Right cardiac atrium (tissue), 5 donors: Measurements from ENCODE around the gene DEDD. TPM values are rescaled to one million over a fixed set of nuclear protein-coding genes. Genes with fewer than 3 reads are reported as not detected.

Experiments used
- ATAC-seq, 2 donors: fragments of 200-7000 bp; cut with Tn5 transposase; one replicate each; pipeline versions ENCODE4 v1.8.0 to v1.9.1; 2020; ENCODE audit warnings: moderate library complexity in 2 of 2, mild to moderate bottlenecking in 1 of 2
- DNase-seq, 3 donors: peaks; one replicate each; pipeline ENCODE4 v3.0.0-alpha.2; 2020
- H3K27ac ChIP-seq: one replicate; pipeline ENCODE4 v1.5.1; 2013; ENCODE audit warnings: mild to moderate bottlenecking, low read length, control low read depth, moderate library complexity
- H3K27me3 ChIP-seq: one replicate; pipeline ENCODE4 v1.6.1; 2013; ENCODE audit not compliant: control insufficient read depth, insufficient read depth
- H3K4me1 ChIP-seq: one replicate; pipeline ENCODE4 v1.6.1; 2013; ENCODE audit warnings: low read length; ENCODE audit not compliant: control insufficient read depth, insufficient read depth
- H3K4me3 ChIP-seq: one replicate; pipeline ENCODE4 v1.5.1; 2013; ENCODE audit warnings: low read length, control low read depth
- H3K9me3 ChIP-seq: one replicate; pipeline ENCODE4 v1.6.1; 2013; ENCODE audit warnings: low read length; ENCODE audit not compliant: control insufficient read depth
- WGBS: extraction: QIAGEN DNeasy Blood & Tissue Kit; methylation state at CpG from one replicate; pipeline ENCODE4 v1.1.7; 2013; 5-methylcytosine and 5-hydroxymethylcytosine counted together
- intact Hi-C, 4 donors: fragments of 100-400 bp; cut with DNase I; formaldehyde crosslinking; loops; one replicate each; pipeline versions ENCODE4 v1.11.0 to v1.14.0; 2022 to 2023
- polyA plus RNA-seq: library from polyadenylated mRNA; stranded (reverse); fragments of 200-250 nt; gene quantifications from one replicate; pipeline ENCODE4 v1.2.3, GENCODE V29; 2013
- total RNA-seq, 4 donors: library from RNA; stranded (reverse); fragmentation: NEBNext Ultra II Directional; extraction: Animal tissue kit (Norgen Biotek cat#: 25700); gene quantifications; one replicate each; pipeline ENCODE4 v1.2.1, GENCODE V29; 2021
- donor health status: healthy with polysubstance abuse.
- donor health status: DM: no; HTN: yes; CAD: no.
- donor health status: DM: no; HTN: no; CAD: no.
- donor health status: DM: no; HTN: yes; CAD: no; lungs with severe emphysema.
- donor health status: DM: yes; HTN: yes; CAD: no.

Gene DEDD
- total and polyA plus RNA-seq, 5 donors: 15.5 to 30.6 (median 28.4) TPM

DNA sequence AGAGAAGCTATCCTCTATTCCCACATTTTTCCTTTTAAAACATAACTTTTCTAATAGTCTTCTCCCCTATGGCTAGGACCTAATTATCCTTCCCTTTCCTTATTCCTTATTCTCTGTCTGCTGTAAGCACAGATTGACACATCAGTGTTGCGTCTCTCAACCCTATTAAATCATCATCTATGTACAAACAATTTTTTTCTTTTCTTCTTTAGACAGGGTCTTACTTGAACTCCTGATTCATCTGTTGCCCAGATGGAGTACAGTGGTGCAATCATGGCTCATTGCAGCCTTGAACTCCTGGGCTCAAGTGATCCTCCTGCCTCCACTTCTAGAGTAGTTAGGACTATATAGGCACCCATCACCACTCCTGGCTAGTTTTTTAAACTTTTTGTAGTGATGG is 26.0 kb downstream of the DEDD start:
- 94% methylated on average over 1 of the region's 1 CpG for whole genome bisulfite sequencing
- Histone ChIP-seq H3K4me3 (no peak overlapping the region), H3K4me1 (no peaks in the 10 kb centered on the region), H3K27ac (no peak overlapping the region), H3K27me3 (no peaks in the 10 kb centered on the region), H3K9me3 (no peaks in the 10 kb centered on the region)
- intact Hi-C loops: no loop called here
- DNase-seq (no peak), ATAC-seq (no peak)

DNA sequence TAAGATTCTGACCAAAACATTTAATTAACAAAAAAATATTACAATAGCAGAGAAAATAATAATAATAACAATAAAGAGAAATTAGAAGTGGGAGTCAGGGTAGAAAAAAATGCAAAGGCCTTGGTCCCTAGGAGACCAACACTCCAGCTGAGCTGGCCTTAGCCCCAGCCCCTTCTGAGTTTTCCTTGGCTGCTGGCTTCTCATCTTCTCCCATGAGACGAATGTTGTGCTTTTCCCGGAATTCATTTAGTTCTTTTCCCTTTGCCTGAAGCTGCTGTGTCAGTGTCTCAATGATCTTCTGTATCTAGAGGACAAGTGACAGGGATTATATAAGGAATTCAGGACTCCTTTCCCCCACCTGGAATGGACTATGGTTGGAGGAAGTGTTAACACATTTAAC is 31.9 kb downstream of the DEDD start:
- ATAC-seq (no peak), DNase-seq (peak in 1 of 3 donors; percentile 71)
- intact Hi-C loops: no loop called here
- H3K9me3 ChIP-seq: no peaks in the 10 kb centered on the region
- no peak overlapping the region for H3K4me3 ChIP-seq
- H3K27me3 ChIP-seq: no peaks in the 10 kb centered on the region
- H3K4me1 ChIP-seq: peaks cover 5% of the 10 kb centered on the region
- no peak overlapping the region for H3K27ac ChIP-seq
- WGBS: 34% methylated on average over 2 of the region's 2 CpGs

DNA sequence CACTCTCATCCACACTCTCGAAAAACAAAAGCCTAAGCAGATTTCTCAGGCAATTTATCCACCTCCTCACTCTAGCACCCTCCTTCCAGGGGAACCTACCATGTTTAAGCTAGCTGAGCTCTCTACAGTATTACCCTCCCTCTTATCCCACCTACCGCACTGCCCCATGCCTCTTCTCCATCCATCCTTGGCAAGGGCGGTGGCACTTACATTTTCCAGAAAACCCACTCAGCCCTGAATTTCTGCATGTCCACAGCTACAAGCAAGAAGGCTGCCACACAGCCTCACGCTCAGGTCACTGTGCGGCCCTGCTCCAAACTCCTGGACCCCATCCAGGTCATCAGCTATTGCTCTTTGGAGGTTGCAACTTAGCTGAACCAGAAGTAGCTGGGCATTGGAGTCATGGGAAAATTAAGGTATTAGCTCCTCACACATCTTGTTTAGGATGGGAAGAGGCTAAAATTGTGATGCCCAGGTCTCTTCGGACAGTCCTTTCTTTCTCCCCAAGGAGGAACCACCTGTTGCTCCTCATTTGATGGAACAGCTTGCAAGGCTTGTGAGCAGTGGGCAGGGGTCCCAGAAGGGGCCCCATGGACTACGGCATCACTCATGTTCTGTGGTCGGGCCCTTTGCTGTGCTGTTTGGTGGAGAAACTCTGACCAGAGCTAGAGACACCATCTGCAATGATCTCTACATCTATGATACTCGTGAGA is 33.2 kb downstream of the DEDD start:
- H3K27me3 ChIP-seq: no peaks in the 10 kb centered on the region
- intact Hi-C loops: loop anchor here in 3 of 4 donors (2.0 to 10.0 kb wide), 5 partner anchors 52 to 264 kb away; partner anchors contain the start of gene USF1 (in 1 of the 3)
- H3K9me3 ChIP-seq: no peaks in the 10 kb centered on the region
- peaks cover 5% of the 10 kb centered on the region for H3K4me1 ChIP-seq
- 76% methylated on average over 9 of the region's 9 CpGs for WGBS
- ATAC-seq: peak in 1 of 2 donors; percentile 3
- no peak for DNase-seq
- no peak overlapping the region for H3K4me3 ChIP-seq
- H3K27ac ChIP-seq: no peak overlapping the region

DNA sequence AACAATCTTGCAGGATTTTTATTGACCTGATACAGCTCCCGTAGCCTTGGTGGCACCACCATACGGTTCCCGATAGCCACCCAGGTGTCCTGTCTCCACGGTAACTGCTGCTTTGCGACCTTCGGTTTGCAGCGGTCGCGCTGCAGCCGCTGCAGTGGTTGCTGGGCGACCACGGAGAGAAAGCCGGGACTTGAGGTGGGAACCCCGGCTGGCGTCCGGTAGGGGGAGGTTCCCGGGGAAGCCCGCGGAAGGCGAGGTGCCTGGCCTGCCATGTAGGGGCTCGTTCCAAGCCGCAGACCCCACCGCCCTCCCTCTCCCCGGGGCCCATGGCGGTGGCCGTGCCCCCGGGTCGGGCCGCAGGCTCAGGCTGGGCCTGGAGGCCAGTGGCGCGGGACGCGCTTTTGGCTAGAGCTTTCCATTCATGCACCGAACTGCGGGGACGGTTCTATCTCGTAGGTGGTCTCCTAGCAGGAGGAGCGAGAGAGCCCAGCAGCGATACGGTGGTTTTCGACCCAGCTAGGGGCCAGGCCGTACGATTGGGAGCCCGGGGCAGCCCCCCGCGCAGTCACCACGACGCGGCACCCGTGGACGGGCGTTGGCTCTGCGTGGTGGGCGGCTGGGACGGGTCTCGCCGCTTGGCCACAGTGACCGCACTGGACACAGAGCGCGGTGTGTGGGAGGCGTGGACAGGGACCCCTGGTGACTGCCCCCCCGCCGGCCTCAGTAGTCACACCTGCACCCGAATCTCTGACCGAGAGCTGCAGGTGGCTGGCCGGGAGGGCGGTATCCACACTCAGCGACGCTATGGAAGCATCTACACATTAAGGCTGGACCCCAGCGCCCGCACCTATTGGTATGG is 34.0 kb downstream of the DEDD start, which contains the start of gene KLHDC9:
KLHDC9 (plus strand) TSS at position 152 of the 859 bp plus-strand sequence; CDS start at position 327, 175 bp downstream.
- peak; percentile 78 to 81 for ATAC-seq
- Histone ChIP-seq H3K27ac (no peak within 1 kb of the TSS), H3K27me3 (no peaks in the 10 kb centered on the region), H3K9me3 (no peaks in the 10 kb centered on the region), H3K4me1 (peaks cover 5% of the 10 kb centered on the region), H3K4me3 (peak within 1 kb of the TSS; percentile 38)
- 13% methylated on average over 71 of the region's 71 CpGs for WGBS
- intact Hi-C loops: loop anchor here in 3 of 4 donors (2.0 to 10.0 kb wide), 5 partner anchors 51 to 264 kb away; partner anchors contain the start of gene USF1 (in 1 of the 3)
- DNase-seq: peak; percentile 73 to 89 (median 88)

DNA sequence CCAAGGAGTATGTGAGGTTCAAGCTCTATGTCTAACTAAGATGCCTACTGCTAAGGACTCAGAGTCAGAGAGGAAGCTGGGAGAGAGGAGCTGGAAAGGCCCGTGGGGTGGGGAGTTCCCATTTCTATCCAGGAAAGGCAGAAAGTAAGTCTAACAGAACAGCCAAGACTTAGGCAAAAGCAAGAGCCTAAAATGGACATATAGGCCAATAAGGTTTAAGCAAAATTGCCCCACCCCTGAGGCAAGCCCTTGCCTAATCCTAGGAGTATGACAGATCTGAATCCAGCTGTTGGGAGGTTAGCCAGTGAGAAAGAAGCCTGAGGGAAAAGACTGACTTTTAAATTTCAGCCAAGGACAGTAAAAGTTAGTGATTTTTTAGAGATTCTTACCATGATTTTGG is 35.9 kb downstream of the DEDD start:
- no peak overlapping the region for H3K4me3 ChIP-seq
- H3K4me1 ChIP-seq: peaks cover 5% of the 10 kb centered on the region
- intact Hi-C loops: loop anchor here in 3 of 4 donors (5.0 to 10.0 kb wide), 4 partner anchors 49 to 262 kb away; partner anchors contain the start of gene USF1 (in 1 of the 3)
- WGBS: 33% methylated on average over 1 of the region's 1 CpG
- H3K9me3 ChIP-seq: no peaks in the 10 kb centered on the region
- DNase-seq (peak; percentile 70 to 76 (median 74)), ATAC-seq (peak; percentile 58 to 59)
- H3K27me3 ChIP-seq: no peaks in the 10 kb centered on the region
- no peak overlapping the region for H3K27ac ChIP-seq

DNA sequence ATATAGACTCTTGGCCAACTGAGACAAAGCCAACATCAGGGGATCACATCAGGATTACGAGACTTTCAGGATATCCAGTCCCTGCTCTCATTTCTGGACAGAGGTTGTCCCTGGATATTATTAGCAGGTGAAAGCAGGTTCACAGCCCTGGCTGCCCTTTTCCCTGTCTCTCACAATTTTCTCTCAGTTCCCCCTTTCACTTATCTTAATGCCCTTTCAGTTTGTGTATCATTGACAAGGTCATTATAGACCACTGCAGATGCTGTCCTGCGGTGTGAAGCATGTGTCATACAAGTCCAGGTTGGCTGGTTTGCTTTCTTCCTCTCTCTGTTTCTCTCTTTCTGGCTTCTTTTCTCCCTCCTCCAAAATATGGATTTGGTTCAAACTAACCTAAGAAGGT is 36.5 kb downstream of the DEDD start:
- DNase-seq: no peak
- H3K4me3 ChIP-seq: no peak overlapping the region
- no peaks in the 10 kb centered on the region for H3K27me3 ChIP-seq
- no peak for ATAC-seq
- WGBS: 92% methylated on average over 2 of the region's 2 CpGs
- no peak overlapping the region for H3K27ac ChIP-seq
- intact Hi-C loops: loop anchor here in 3 of 4 donors (5.0 to 10.0 kb wide), 4 partner anchors 49 to 261 kb away; partner anchors contain the start of gene USF1 (in 1 of the 3)
- H3K4me1 ChIP-seq: peaks cover 5% of the 10 kb centered on the region
- no peaks in the 10 kb centered on the region for H3K9me3 ChIP-seq

DNA sequence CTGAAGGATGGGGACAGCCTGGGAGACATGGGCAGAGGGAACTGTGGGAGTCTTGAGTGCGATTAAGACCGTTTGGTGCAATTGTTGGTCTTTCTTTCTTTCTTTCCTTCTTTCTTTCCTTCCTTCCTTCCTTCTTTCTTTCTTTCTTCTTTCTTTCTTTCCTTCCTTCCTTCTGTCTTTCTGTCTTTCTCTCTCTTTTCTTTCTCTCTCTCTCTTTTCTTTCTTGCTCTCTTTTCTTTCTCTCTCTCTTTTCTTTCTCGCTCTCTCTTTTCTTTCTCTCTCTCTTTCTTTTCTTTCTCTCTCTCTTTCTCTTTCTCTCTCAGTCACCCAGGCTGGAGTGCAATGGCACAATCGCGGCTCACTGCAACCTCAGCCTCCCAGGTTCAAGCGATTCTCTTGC is 37.2 kb downstream of the DEDD start:
- no peak for DNase-seq
- 95% methylated on average over 6 of the region's 6 CpGs for WGBS
- intact Hi-C loops: loop anchor here in 3 of 4 donors (5.0 to 10.0 kb wide), 4 partner anchors 48 to 260 kb away; partner anchors contain the start of gene USF1 (in 1 of the 3)
- H3K27me3 ChIP-seq: no peaks in the 10 kb centered on the region
- ATAC-seq: no peak
- no peaks in the 10 kb centered on the region for H3K9me3 ChIP-seq
- H3K4me3 ChIP-seq: no peak overlapping the region
- H3K4me1 ChIP-seq: peaks cover 5% of the 10 kb centered on the region
- H3K27ac ChIP-seq: no peak overlapping the region

DNA sequence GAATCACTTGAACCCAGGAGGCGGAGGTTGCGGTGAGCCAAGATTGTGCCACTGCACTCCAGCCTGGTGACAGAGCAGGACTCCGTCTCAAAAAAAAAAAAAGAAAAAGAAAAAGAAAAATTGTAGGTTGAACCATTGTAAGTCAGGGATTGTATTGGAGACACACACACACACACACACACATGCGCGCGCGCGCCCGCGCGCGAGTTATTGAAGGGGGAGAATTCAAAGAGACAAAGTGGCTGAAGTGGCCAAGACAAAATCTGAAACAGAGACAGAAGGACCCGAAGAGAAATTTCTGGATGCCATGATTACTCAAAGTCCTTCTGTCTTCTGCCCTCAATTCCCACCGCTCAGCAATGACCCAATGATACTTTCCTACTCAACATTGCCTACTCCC is 38.0 kb downstream of the DEDD start:
- no peak overlapping the region for H3K27ac ChIP-seq
- DNase-seq (no peak), ATAC-seq (no peak)
- no peak overlapping the region for H3K4me3 ChIP-seq
- intact Hi-C loops: loop anchor here in 2 of 4 donors (10.0 kb wide), 2 partner anchors 100 to 260 kb away; no protein-coding TSS in a partner anchor
- no peaks in the 10 kb centered on the region for H3K9me3 ChIP-seq
- H3K27me3 ChIP-seq: no peaks in the 10 kb centered on the region
- WGBS: 97% methylated on average over 14 of the region's 14 CpGs
- peaks cover 5% of the 10 kb centered on the region for H3K4me1 ChIP-seq

DNA sequence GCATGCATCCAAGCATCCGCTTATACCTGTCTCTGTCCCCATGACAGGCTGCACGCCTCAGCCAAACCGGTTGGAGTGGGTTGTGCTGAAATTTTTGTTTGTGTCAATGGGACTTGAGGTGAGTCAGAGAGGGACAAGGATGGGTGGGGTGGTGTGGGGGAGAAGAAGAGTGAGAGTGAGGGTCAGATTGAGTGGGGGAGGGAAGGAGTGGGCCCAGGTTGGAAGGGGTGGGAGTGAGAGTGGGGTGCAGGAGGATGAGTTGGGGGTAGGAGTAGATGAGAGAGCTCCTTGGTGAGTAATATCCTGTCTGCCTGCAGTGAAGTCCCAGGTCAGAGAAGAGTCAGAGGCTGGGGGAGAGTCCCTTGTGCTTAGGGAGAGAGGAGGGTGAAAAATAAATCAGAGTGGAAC is 39.8 kb downstream of the DEDD start:
- intact Hi-C loops: loop anchor here in 2 of 4 donors (10.0 kb wide), 2 partner anchors 98 to 258 kb away; no protein-coding TSS in a partner anchor
- no peaks in the 10 kb centered on the region for H3K9me3 ChIP-seq
- H3K4me3 ChIP-seq: no peak overlapping the region
- ATAC-seq (no peak), DNase-seq (no peak)
- 86% methylated on average over 3 of the region's 3 CpGs for WGBS
- no peaks in the 10 kb centered on the region for H3K27me3 ChIP-seq
- no peaks in the 10 kb centered on the region for H3K4me1 ChIP-seq
- no peak overlapping the region for H3K27ac ChIP-seq

DNA sequence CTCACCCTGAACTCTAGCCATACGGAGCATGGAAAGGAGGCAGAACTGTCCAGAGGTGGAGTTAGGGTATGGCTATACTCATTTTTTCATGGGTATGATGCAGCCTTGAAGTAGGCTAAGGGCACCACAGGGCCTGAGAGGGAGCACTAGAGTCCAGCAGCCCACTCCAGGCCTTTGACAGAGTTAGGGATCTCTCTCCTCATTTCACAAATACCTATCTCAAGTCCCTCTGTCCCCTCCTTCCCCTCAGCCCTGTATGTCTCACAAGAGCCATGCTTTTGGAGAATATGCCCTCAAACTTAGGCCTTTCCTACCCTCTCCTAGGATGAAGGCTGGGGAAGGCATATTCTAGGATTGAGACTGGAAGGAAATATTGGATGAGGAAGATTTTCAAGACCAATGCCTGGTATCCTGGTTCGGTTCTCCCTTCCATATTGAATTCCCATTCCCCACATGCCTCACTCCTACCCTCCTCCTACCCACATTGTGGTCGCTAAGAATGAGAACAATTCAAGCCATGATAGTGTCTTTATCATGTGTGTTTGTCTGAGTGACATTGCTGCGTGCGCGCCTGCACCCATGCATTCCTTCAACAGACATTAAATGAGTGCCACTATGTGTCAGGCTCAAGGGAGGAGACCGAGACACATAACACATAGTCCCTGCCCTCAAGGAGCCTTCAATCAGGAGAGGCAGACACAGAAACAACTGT is 40.5 kb downstream of the DEDD start:
- ATAC-seq (no peak), DNase-seq (no peak)
- Histone ChIP-seq H3K27ac (no peak overlapping the region), H3K4me1 (no peaks in the 10 kb centered on the region), H3K9me3 (no peaks in the 10 kb centered on the region), H3K4me3 (no peak overlapping the region), H3K27me3 (no peaks in the 10 kb centered on the region)
- intact Hi-C loops: loop anchor here in 2 of 4 donors (10.0 kb wide), 2 partner anchors 97 to 257 kb away; no protein-coding TSS in a partner anchor
- 90% methylated on average over 7 of the region's 7 CpGs for whole genome bisulfite sequencing
